MG63 (cell line): ENCODE data around the gene GBGT1. TPM values are rescaled to one million over a fixed set of nuclear protein-coding genes. Genes with fewer than 3 reads are reported as not detected.
"Not testable (repeated sequence)": the region's sequence is repeated elsewhere in the genome, so short reads cannot be mapped to it uniquely, and the experiment has no call there.

Experiments used
- DNase-seq: peaks from one replicate; pipeline ENCODE4 v3.0.0-alpha.2; 2020
- H3K27me3 ChIP-seq: fragments of 250-450 bp; sonication (Bioruptor Pico); 2 replicates; pipeline ENCODE4 v1.5.1; 2020; ENCODE audit warnings: mild to moderate bottlenecking, moderate library complexity
- H3K36me3 ChIP-seq: fragments of 250-450 bp; sonication (Bioruptor Pico); 2 replicates; pipeline ENCODE4 v1.5.1; 2020; ENCODE audit warnings: mild to moderate bottlenecking, moderate library complexity
- H3K4me3 ChIP-seq: fragments of 250-450 bp; sonication (Bioruptor Pico); 2 replicates; pipeline ENCODE4 v1.5.1; 2020; ENCODE audit warnings: mild to moderate bottlenecking, moderate library complexity
- H3K9me3 ChIP-seq: fragments of 250-450 bp; sonication (Bioruptor Pico); 2 replicates; pipeline ENCODE4 v1.5.1; 2020; ENCODE audit warnings: mild to moderate bottlenecking, moderate library complexity
- total RNA-seq: library from RNA; depleted of rRNA; stranded (reverse); fragments of >200 nt; shearing (Covaris generic); gene quantifications from 2 replicates; pipeline ENCODE4 v1.2.3, GENCODE V29; 2014; ENCODE audit warnings: low replicate concordance; rRNA removed

The GBGT1 gene
- total RNA-seq, result 7.2 and 7.6 TPM in 2 replicates

- no peaks in the 10 kb centered on the region for H3K27me3 ChIP-seq
- no peaks in the 10 kb centered on the region for H3K9me3 ChIP-seq
- DNase-seq, result peak; percentile 72
- peak within 1 kb of the TSS; percentile 73 for H3K4me3 ChIP-seq
- H3K36me3 ChIP-seq, result peaks cover 12% of the 10 kb centered on the region
Observed at GRCh38 chr9:133163504-133164172, at the start of gene GBGT1. Gene GBGT1 (minus strand): TSS chr9:133163914. CDS start chr9:133162412, 1,502 bp downstream.

- H3K4me3 ChIP-seq, result no peak overlapping the region
- H3K27me3 ChIP-seq, result no peaks in the 10 kb centered on the region
- H3K9me3 ChIP-seq, result peaks cover 11% of the 10 kb centered on the region
- no peak for DNase-seq
- H3K36me3 ChIP-seq, result no peaks in the 10 kb centered on the region
Observed at GRCh38 chr9:133210609-133211008, 46.9 kb upstream of the GBGT1 start.

- Histone ChIP-seq H3K4me3 (no peak overlapping the region), H3K9me3 (peaks cover 11% of the 10 kb centered on the region), H3K27me3 (no peaks in the 10 kb centered on the region), H3K36me3 (no peaks in the 10 kb centered on the region)
- no peak for DNase-seq
Observed at GRCh38 chr9:133210202-133210532, 46.5 kb upstream of the GBGT1 start.

- DNase-seq, H3K36me3 ChIP-seq, H3K4me3 ChIP-seq, H3K27me3 ChIP-seq, H3K9me3 ChIP-seq: not testable (repeated sequence)
Observed at GRCh38 chr9:133209327-133210201, 45.9 kb upstream of the GBGT1 start.

- not testable (repeated sequence) for H3K9me3 ChIP-seq, H3K36me3 ChIP-seq, H3K4me3 ChIP-seq, H3K27me3 ChIP-seq, DNase-seq
Observed at GRCh38 chr9:133208880-133209300, 45.2 kb upstream of the GBGT1 start, which contains the start of gene OBP2B. Gene OBP2B (minus strand): TSS chr9:133209250. CDS start chr9:133209199, 51 bp downstream.

GRCh38 chr9:133208171-133208879 lies 44.6 kb upstream of the GBGT1 start:
- not testable (repeated sequence) for H3K36me3 ChIP-seq, H3K27me3 ChIP-seq, H3K9me3 ChIP-seq, H3K4me3 ChIP-seq, DNase-seq

- DNase-seq, result no peak
- Histone ChIP-seq H3K9me3 (peaks cover 9% of the 10 kb centered on the region; the same call in 1 of the 2 replicates), H3K36me3 (no peaks in the 10 kb centered on the region), H3K27me3 (no peaks in the 10 kb centered on the region), H3K4me3 (no peak overlapping the region)
Observed at GRCh38 chr9:133207540-133208170, 43.9 kb upstream of the GBGT1 start.

GRCh38 chr9:133207021-133207531 lies 43.4 kb upstream of the GBGT1 start:
- no peaks in the 10 kb centered on the region for H3K27me3 ChIP-seq
- DNase-seq, result no peak
- H3K4me3 ChIP-seq, result no peak overlapping the region
- H3K9me3 ChIP-seq, result peaks cover 7% of the 10 kb centered on the region; the same call in 1 of the 2 replicates
- H3K36me3 ChIP-seq, result no peaks in the 10 kb centered on the region

- no peak for DNase-seq
- Histone ChIP-seq H3K4me3 (no peak overlapping the region), H3K27me3 (no peaks in the 10 kb centered on the region), H3K9me3 (no peaks in the 10 kb centered on the region), H3K36me3 (no peaks in the 10 kb centered on the region)
Observed at GRCh38 chr9:133205996-133206931, 42.5 kb upstream of the GBGT1 start.

- H3K36me3 ChIP-seq, H3K27me3 ChIP-seq, H3K9me3 ChIP-seq, DNase-seq, H3K4me3 ChIP-seq: not testable (repeated sequence)
Observed at GRCh38 chr9:133205481-133205887, 41.8 kb upstream of the GBGT1 start.

GRCh38 chr9:133204993-133205336 lies 41.3 kb upstream of the GBGT1 start:
- DNase-seq, result no peak
- no peaks in the 10 kb centered on the region for H3K36me3 ChIP-seq
- H3K27me3 ChIP-seq, result no peaks in the 10 kb centered on the region
- H3K9me3 ChIP-seq, result no peaks in the 10 kb centered on the region
- no peak overlapping the region for H3K4me3 ChIP-seq

- Histone ChIP-seq H3K9me3 (no peaks in the 10 kb centered on the region), H3K27me3 (no peaks in the 10 kb centered on the region), H3K36me3 (no peaks in the 10 kb centered on the region), H3K4me3 (no peak overlapping the region)
- DNase-seq, result no peak
Observed at GRCh38 chr9:133204335-133204992, 40.8 kb upstream of the GBGT1 start.

GRCh38 chr9:133203506-133204075 lies 39.9 kb upstream of the GBGT1 start:
- H3K4me3 ChIP-seq, result no peak overlapping the region
- DNase-seq, result no peak
- no peaks in the 10 kb centered on the region for H3K9me3 ChIP-seq
- no peaks in the 10 kb centered on the region for H3K27me3 ChIP-seq
- no peaks in the 10 kb centered on the region for H3K36me3 ChIP-seq

- DNase-seq, result no peak
- Histone ChIP-seq H3K27me3 (no peaks in the 10 kb centered on the region), H3K36me3 (no peaks in the 10 kb centered on the region), H3K9me3 (no peaks in the 10 kb centered on the region), H3K4me3 (no peak overlapping the region)
Observed at GRCh38 chr9:133202688-133203453, 39.2 kb upstream of the GBGT1 start.
